ENCODE results near the gene NCKAP5. TPM values are rescaled to one million over a fixed set of nuclear protein-coding genes. Genes with fewer than 3 reads are reported as not detected.

NCKAP5 gene
- total and polyA plus RNA-seq, 9 donors: 0.80 to 2.7 (median 2.2) TPM

DNA sequence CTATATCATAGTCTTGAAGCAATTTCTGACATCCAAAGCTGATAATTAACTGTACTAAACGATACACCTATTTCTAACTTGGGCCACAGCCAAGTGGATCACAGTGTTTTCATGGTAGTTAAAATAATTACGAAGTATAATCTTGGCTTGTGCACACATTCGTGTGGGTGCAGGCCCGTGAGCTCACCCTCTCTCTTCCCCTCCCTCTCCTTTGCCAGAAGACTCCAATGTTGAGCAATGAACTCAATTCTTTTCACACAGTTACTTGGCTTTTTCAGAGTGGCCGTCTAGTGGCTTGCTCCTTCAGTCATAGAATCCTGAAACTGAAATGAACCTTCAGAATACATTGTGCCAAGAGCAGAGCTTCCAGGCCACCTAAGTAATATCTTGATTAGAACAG lies 178.7 kb downstream of the NCKAP5 start:
- Histone ChIP-seq H3K9me3 (no peaks in the 10 kb centered on the region), H3K4me3 (no peak overlapping the region), H3K27ac (no peak overlapping the region), H3K4me1 (ENCODE audit: insufficient read depth) (no peaks in the 10 kb centered on the region), H3K36me3 (no peaks in the 10 kb centered on the region), H3K27me3 (no peaks in the 10 kb centered on the region)
- 62 to 76% (median 63%) methylated on average over 5 of the region's 5 CpGs for WGBS, 3 donors
- no peak for DNase-seq
- intact Hi-C loops (cut with DNase I): no loop called here
- no peak for TF ChIP-seq EP300 (IDR thresholded peaks at IDR 0.05)
- TF ChIP-seq, protein P1, sequence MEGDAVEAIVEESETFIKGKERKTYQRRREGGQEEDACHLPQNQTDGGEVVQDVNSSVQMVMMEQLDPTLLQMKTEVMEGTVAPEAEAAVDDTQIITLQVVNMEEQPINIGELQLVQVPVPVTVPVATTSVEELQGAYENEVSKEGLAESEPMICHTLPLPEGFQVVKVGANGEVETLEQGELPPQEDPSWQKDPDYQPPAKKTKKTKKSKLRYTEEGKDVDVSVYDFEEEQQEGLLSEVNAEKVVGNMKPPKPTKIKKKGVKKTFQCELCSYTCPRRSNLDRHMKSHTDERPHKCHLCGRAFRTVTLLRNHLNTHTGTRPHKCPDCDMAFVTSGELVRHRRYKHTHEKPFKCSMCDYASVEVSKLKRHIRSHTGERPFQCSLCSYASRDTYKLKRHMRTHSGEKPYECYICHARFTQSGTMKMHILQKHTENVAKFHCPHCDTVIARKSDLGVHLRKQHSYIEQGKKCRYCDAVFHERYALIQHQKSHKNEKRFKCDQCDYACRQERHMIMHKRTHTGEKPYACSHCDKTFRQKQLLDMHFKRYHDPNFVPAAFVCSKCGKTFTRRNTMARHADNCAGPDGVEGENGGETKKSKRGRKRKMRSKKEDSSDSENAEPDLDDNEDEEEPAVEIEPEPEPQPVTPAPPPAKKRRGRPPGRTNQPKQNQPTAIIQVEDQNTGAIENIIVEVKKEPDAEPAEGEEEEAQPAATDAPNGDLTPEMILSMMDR (IDR thresholded peaks at IDR 0.05): no peak

DNA sequence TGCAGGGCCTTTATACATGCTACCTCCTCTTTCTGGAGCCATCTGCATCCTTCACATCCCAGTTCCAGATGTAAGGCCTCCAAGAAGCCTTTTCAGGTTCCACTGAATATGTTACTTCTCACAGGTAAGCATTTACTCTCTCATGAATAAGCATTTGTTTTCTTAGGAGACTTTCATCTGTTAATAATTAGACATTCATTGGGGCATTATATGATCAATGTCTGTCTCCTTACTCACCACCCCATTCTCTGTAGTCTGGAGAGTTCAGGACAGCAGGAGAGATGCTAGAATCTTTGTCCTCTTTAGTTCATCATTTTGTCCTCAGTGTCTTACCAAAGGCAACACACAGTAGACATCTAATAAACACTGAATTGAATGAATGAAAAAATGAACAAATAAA lies 185.7 kb downstream of the NCKAP5 start:
- intact Hi-C loops (cut with DNase I): no loop called here
- Histone ChIP-seq H3K4me1 (ENCODE audit: insufficient read depth) (no peaks in the 10 kb centered on the region), H3K4me3 (no peak overlapping the region), H3K27ac (no peak overlapping the region), H3K27me3 (no peaks in the 10 kb centered on the region), H3K36me3 (no peaks in the 10 kb centered on the region), H3K9me3 (no peaks in the 10 kb centered on the region)
- TF ChIP-seq POLR2A (IDR thresholded peaks at IDR 0.05) (no peak), EP300 (IDR thresholded peaks at IDR 0.05) (no peak)
- TF ChIP-seq, protein P1 (IDR thresholded peaks at IDR 0.05): no peak
- DNase-seq: no peak

DNA sequence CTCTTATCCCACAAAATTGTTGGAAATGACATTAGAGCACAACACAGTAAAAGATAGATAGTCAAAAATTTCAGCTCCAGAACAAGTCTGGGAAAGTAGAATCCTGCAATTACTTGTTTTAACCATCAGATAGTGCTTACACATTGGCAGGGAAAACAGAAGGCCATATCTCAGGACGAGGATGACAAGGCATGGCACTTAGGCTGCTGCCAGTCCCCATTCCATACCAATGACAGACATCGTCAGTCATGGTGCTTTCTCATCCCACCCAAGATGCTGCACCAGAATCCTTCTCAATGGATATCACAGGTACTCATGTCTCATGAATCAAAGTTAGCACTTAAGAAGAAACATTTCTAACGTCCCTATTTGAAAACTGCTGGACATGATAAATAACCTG lies 187.3 kb downstream of the NCKAP5 start:
- Histone ChIP-seq H3K27ac (no peak overlapping the region), H3K4me1 (ENCODE audit: insufficient read depth) (no peaks in the 10 kb centered on the region), H3K27me3 (no peaks in the 10 kb centered on the region), H3K4me3 (no peak overlapping the region), H3K9me3 (no peaks in the 10 kb centered on the region), H3K36me3 (no peaks in the 10 kb centered on the region)
- intact Hi-C loops (cut with DNase I): no loop called here
- TF ChIP-seq POLR2A (IDR thresholded peaks at IDR 0.05) (no peak), EP300 (IDR thresholded peaks at IDR 0.05) (no peak)
- TF ChIP-seq, protein P1 (IDR thresholded peaks at IDR 0.05): no peak
- no peak for DNase-seq
- WGBS, 3 donors: 61 to 68% (median 63%) methylated on average over 3 of the region's 3 CpGs

DNA sequence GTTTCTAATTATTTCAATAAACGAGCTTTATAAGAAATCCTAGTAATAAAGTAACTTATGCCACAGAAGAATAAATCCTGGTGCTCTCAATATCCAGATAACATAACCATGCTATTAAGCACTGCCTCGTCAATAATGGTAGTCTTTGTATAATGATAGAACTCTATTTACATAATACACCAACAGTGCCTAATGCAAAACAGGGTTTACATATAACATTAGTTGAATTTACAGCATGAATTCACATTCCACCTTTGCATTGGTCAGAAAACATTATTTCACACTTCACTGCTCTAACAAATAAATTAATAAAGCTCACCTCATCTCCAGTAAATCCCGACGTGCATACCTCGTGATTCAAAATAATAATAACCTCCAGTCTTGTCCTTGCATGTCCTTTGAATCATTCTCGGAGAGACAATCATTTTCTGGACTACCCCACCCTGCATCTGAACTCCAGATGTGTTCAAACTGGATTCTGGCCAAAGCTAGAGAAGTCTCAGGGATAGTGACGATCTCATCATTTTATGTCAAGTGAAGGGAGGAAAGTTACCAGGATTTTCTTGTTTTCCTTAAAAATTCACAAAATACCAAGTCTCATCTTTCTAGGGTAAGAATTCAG lies 189.2 kb downstream of the NCKAP5 start:
- Histone ChIP-seq H3K27ac (no peak overlapping the region), H3K4me1 (ENCODE audit: insufficient read depth) (no peaks in the 10 kb centered on the region), H3K4me3 (no peak overlapping the region), H3K27me3 (no peaks in the 10 kb centered on the region), H3K9me3 (no peaks in the 10 kb centered on the region), H3K36me3 (no peaks in the 10 kb centered on the region)
- TF ChIP-seq POLR2A (IDR thresholded peaks at IDR 0.05) (no peak), EP300 (IDR thresholded peaks at IDR 0.05) (no peak)
- TF ChIP-seq, protein P1 (IDR thresholded peaks at IDR 0.05): no peak
- DNase-seq: no peak
- intact Hi-C loops (cut with DNase I): no loop called here
- 45 to 62% (median 56%) methylated on average over 7 of the region's 7 CpGs for WGBS, 3 donors

All from ovary (tissue), 9 donors.